Mucosa of descending colon (tissue), 3 donors: ENCODE measurements around the gene CD38. TPM values are rescaled to one million over a fixed set of nuclear protein-coding genes. Genes with fewer than 3 reads are reported as not detected.

Experiments
- ATAC-seq: fragments of 200-7000 bp; cut with Tn5 transposase; one replicate; pipeline ENCODE4 v1.9.1; 2020; ENCODE audit warnings: mild to moderate bottlenecking, moderate library complexity
- DNase-seq, 3 donors: peaks; one replicate each; pipeline ENCODE4 v3.0.0-alpha.2; 2020
- H3K36me3 ChIP-seq: fragments of 200-600 bp; one replicate; pipeline ENCODE4 v1.8.0; 2021; ENCODE audit warnings: low read depth, mild to moderate bottlenecking
- H3K4me1 ChIP-seq: fragments of 200-600 bp; one replicate; pipeline ENCODE4 v1.8.0; 2021; ENCODE audit warnings: low read depth, mild to moderate bottlenecking
- H3K4me3 ChIP-seq: fragments of 200-600 bp; one replicate; pipeline ENCODE4 v1.8.0; 2021; ENCODE audit warnings: mild to moderate bottlenecking
- H3K9me3 ChIP-seq: fragments of 200-600 bp; one replicate; pipeline ENCODE4 v1.8.0; 2021; ENCODE audit warnings: mild to moderate bottlenecking
- intact Hi-C, 2 donors: fragments of 100-400 bp; cut with DNase I in 1 of 2; cut with micrococcal nuclease in 1 of 2; formaldehyde crosslinking; loops; one replicate each; pipeline versions ENCODE4 v1.11.0 to v1.11.1; 2022; cut with DNase I, micrococcal nuclease
- total RNA-seq, 3 donors: library from RNA; stranded (reverse); fragmentation: NEBNext Ultra II Directional in 2 of 3; extraction: Animal tissue kit (Norgen Biotek cat#: 25700) in 2 of 3; gene quantifications; one replicate each; pipeline versions ENCODE4 v1.2.1 to v1.2.4, GENCODE V29; 2021 to 2023
- TF ChIP-seq, protein P1 (sequence below): fragments of 200-600 bp; IDR thresholded peaks from one replicate; pipeline ENCODE4 v1.8.0; 2022; ENCODE audit warnings: antibody characterized with exemption, mild to moderate bottlenecking
- donor health status: DM: no; HTN: no; CAD: no; lungs with moderate emphysema.
- donor health status: DM: no; HTN: no; CAD: no.
- donor health status: DM: no; HTN: yes; CAD: no.

The CD38 gene
- total RNA-seq, 3 donors from 2014 or later, result 1.8 to 6.2 (median 3.8) TPM

DNA sequence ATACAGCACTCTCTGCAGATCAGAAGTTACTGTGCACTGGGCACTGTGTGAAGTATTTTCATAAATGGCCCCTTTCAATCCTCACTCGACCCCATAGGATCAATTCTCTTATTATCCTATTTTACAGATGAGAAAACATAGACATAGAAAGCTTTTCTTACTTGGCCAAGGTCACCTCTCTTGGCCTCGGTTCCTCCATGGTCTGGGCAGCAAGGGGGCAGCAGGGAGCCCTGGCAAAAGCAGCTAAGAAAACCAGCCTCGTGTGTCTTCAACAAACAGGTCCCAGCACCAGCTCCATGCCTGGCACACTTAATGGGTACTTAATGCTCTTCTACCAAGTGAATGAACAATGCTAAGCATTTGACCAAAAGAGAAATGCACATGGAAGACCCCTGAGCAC is 40.9 kb upstream of the CD38 start:
- no peak for ATAC-seq
- Histone ChIP-seq H3K4me3 (no peak overlapping the region), H3K4me1 (no peaks in the 10 kb centered on the region), H3K36me3 (no peaks in the 10 kb centered on the region), H3K9me3 (peaks cover 6% of the 10 kb centered on the region)
- TF ChIP-seq, protein P1, sequence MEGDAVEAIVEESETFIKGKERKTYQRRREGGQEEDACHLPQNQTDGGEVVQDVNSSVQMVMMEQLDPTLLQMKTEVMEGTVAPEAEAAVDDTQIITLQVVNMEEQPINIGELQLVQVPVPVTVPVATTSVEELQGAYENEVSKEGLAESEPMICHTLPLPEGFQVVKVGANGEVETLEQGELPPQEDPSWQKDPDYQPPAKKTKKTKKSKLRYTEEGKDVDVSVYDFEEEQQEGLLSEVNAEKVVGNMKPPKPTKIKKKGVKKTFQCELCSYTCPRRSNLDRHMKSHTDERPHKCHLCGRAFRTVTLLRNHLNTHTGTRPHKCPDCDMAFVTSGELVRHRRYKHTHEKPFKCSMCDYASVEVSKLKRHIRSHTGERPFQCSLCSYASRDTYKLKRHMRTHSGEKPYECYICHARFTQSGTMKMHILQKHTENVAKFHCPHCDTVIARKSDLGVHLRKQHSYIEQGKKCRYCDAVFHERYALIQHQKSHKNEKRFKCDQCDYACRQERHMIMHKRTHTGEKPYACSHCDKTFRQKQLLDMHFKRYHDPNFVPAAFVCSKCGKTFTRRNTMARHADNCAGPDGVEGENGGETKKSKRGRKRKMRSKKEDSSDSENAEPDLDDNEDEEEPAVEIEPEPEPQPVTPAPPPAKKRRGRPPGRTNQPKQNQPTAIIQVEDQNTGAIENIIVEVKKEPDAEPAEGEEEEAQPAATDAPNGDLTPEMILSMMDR, result no peak
- intact Hi-C loops, result no loop called here
- DNase-seq, result no peak

DNA sequence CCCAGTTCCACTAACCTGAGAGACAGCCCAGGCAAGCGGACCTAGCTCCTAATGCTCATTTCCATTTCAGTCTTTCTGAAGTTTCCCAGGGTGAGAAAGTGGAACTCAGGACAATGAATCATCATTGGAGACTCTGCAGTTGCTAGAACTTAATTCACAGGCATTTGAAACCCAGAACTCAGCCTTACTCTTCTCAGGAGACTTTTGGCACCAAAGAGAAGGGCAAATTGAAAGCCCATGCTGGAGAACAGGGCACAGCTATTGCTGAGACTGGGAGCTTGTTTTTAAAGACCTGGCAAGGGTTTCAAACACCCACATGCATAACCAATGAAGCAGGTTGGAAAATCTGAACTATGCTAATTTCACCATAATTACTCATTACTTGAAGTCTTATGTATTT is 39.3 kb upstream of the CD38 start:
- no peaks in the 10 kb centered on the region for H3K36me3 ChIP-seq
- peaks cover 6% of the 10 kb centered on the region for H3K9me3 ChIP-seq
- no peak for DNase-seq
- intact Hi-C loops, result no loop called here
- no peak overlapping the region for H3K4me3 ChIP-seq
- H3K4me1 ChIP-seq, result no peaks in the 10 kb centered on the region
- TF ChIP-seq, protein P1, result no peak
- no peak for ATAC-seq

DNA sequence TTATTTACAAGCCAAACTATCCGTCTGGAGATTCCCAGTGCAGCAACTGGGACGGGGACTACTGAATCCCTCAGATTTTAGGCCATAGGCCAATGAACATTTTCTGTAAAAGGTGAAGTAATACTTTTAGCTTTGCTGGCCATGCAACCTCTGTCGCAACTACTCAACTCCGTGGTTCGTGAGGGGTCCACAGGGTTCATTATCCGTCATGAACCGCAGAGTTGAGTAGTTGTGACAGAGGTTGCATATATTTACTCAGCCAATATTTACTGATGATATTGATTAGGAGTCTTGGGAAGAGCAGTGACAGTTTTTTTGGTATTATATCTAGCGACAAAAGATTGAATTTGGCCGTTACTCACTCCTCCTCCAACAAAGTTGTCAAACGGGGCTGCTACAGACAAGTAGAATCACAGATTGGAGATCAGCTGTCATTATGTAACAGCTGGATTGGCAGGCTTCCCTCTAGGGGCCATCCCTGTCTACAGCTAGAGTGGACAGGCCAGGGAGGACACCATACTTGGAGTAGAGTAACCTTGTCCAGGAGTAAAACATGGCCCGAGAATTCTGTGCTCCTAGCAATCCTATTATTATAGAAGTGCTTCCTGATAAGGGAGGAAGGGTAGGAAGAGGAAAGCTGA is 37.2 kb upstream of the CD38 start:
- TF ChIP-seq, protein P1, result no peak
- DNase-seq (no peak), ATAC-seq (no peak)
- Histone ChIP-seq H3K4me1 (no peaks in the 10 kb centered on the region), H3K36me3 (no peaks in the 10 kb centered on the region), H3K4me3 (no peak overlapping the region), H3K9me3 (peaks cover 6% of the 10 kb centered on the region)
- intact Hi-C loops, result no loop called here

DNA sequence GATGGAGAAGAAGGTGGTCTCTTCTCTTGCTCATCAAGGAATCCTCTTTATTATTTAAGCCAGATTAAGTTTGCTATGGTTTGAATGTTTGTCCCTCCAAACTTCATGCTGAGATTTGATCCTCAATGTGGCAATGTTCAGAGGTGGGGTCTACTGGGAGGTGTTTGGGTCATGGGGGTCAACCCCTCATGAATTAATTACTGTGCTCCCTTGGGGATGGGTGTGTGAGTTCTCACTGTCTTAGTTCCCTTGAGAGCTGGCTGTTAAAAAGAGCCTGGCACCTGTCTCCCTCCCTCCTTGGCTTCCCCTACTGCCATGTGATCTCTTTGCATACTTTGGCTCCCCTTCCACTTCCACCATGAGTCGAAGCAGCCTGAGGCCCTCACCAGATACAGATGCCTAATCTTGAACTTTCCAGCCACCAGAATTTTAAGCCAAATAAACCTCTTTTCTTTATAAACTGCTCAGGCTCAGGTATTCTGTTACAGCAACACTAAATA is 36.0 kb upstream of the CD38 start:
- H3K4me3 ChIP-seq, result no peak overlapping the region
- no peak for DNase-seq
- H3K4me1 ChIP-seq, result no peaks in the 10 kb centered on the region
- H3K9me3 ChIP-seq, result peaks cover 6% of the 10 kb centered on the region
- ATAC-seq, result no peak
- intact Hi-C loops, result no loop called here
- H3K36me3 ChIP-seq, result no peaks in the 10 kb centered on the region
- TF ChIP-seq, protein P1, result no peak

DNA sequence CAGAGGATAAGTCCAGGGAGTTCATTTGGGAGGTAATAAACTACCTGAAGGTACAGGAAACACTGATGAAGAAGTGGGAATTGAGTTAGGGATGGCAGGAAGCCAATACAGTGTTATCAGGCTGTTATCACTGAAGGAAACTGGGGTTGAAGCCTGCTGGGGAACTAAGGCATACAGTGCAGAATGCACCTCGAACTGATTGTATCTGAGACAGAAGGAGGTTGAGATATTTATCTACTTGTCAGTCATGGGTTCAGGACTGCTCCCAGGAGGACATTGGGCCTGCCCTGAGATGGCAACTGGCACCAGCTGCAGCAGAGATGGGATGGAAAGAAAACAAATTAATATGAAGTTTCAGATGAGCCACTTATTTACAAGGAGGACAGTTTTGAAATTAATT is 35.5 kb upstream of the CD38 start:
- intact Hi-C loops, result no loop called here
- DNase-seq (no peak), ATAC-seq (no peak)
- Histone ChIP-seq H3K4me1 (no peaks in the 10 kb centered on the region), H3K36me3 (no peaks in the 10 kb centered on the region), H3K4me3 (no peak overlapping the region), H3K9me3 (peaks cover 6% of the 10 kb centered on the region)
- TF ChIP-seq, protein P1, result no peak
